Panc1 (cell line): ENCODE measurements around the gene PIAS1. TPM values are rescaled to one million over a fixed set of nuclear protein-coding genes. Genes with fewer than 3 reads are reported as not detected.
"Not testable (repeated sequence)": the region's sequence is repeated elsewhere in the genome, so short reads cannot be mapped to it uniquely, and the experiment has no call there.

Experiments
- ATAC-seq: fragments of 200-7000 bp; cut with Tn5 transposase; 2 replicates; pipeline ENCODE4 v1.9.1; 2020; ENCODE audit warnings: mild to moderate bottlenecking, moderate library complexity
- BruUV-seq: library from RNA; stranded (reverse); fragments of 400-500 nt; replicated peaks from 2 replicates; lab custom pipeline; 2021; lab: Mats Ljungman, UMichigan
- CTCF ChIA-PET: fragments of 300-600 bp; sonication (Branson Sonifier 250); formaldehyde crosslinking; loops from one replicate; lab custom pipeline; 2022; ENCODE audit warnings: antibody characterized with exemption; lab: Charles Lee
- POLR2A ChIA-PET: fragments of 300-600 bp; sonication (Branson Sonifier 250); formaldehyde crosslinking; loops from one replicate; lab custom pipeline; 2022; ENCODE audit warnings: antibody characterized with exemption; lab: Charles Lee
- DNase-seq: peaks from one replicate; pipeline ENCODE4 v3.0.0-alpha.2; 2010; ENCODE audit warnings: low read depth, low spot score
- H3K27ac ChIP-seq: 2 replicates; pipeline ENCODE4 v1.5.1; 2011; ENCODE audit warnings: mild to moderate bottlenecking, low read length, inconsistent platforms
- H3K27me3 ChIP-seq: fragments of 200-500 bp; sonication (Bioruptor generic); 2 replicates; pipeline ENCODE4 v1.6.0; 2014; ENCODE audit warnings: low read length, inconsistent platforms; ENCODE audit not compliant: control insufficient read depth, insufficient read depth
- H3K36me3 ChIP-seq: fragments of 200-500 bp; sonication (Bioruptor generic); 2 replicates; pipeline ENCODE4 v1.5.1; 2014; ENCODE audit warnings: inconsistent platforms, mild to moderate bottlenecking, low read length, moderate library complexity; ENCODE audit not compliant: control insufficient read depth, insufficient read depth
- H3K4me1 ChIP-seq: 2 replicates; pipeline ENCODE4 v1.5.1; 2011; ENCODE audit warnings: inconsistent platforms, mild to moderate bottlenecking, low read length, moderate library complexity; ENCODE audit not compliant: control insufficient read depth, insufficient read depth
- H3K4me3 ChIP-seq, 2 experiments: 2 replicates each; pipeline ENCODE4 v1.5.1; 2011 to 2012; ENCODE audit warnings: low read depth in 2 of 2, low read length in 2 of 2, mild to moderate bottlenecking in 2 of 2, inconsistent platforms in 1 of 2, moderate library complexity in 1 of 2
- H3K9me3 ChIP-seq: fragments of 200-500 bp; sonication (Bioruptor generic); 2 replicates; pipeline ENCODE4 v1.5.1; 2014; ENCODE audit warnings: low read depth, mild to moderate bottlenecking, inconsistent platforms, low read length, moderate library complexity; ENCODE audit not compliant: control insufficient read depth, insufficient read depth
- POLR2AphosphoS5 ChIP-seq: IDR thresholded peaks from 2 replicates; pipeline ENCODE4 v1.6.1; 2012; ENCODE audit warnings: mild to moderate bottlenecking, low read depth, low read length, moderate library complexity
- SIN3A ChIP-seq: IDR thresholded peaks from 2 replicates; pipeline ENCODE4 v1.6.1; 2012; ENCODE audit warnings: low read depth, mild to moderate bottlenecking, low read length, moderate library complexity, borderline replicate concordance; ENCODE audit not compliant: insufficient read depth
- in situ Hi-C: cut with HindIII; loops from 2 replicates; pipeline ENCODE4 v1.10.0; 2016; ENCODE audit warnings: low sequenced_read_pairs, low pct_unique_long_range_greater_than_20kb
- intact Hi-C: fragments of 100-400 bp; cut with micrococcal nuclease; formaldehyde crosslinking; loops from one replicate; pipeline ENCODE4 v1.10.0; 2022; ENCODE audit not compliant: unreplicated experiment
- total RNA-seq: library from RNA; stranded (reverse); gene quantifications from one replicate; pipeline ENCODE4 v1.2.1, GENCODE V29; 2021; ENCODE audit not compliant: unreplicated experiment
- TF ChIP-seq, protein P1 (sequence below): fragments of 450-650 bp; IDR thresholded peaks from 2 replicates; pipeline ENCODE4 v1.5.1; 2017; ENCODE audit warnings: mild to moderate bottlenecking
- TF ChIP-seq, protein P2 (sequence below), 2 experiments: IDR thresholded peaks; 2 replicates each; pipeline ENCODE4 v1.6.1; 2011 to 2012; ENCODE audit warnings: low read depth in 2 of 2, control low read depth in 1 of 2, low read length in 1 of 2, mild to moderate bottlenecking in 1 of 2, moderate library complexity in 1 of 2; ENCODE audit not compliant: insufficient read depth in 1 of 2

The PIAS1 gene
- total RNA-seq, 1 experiment from 2014 or later, result 44.5 TPM

DNA sequence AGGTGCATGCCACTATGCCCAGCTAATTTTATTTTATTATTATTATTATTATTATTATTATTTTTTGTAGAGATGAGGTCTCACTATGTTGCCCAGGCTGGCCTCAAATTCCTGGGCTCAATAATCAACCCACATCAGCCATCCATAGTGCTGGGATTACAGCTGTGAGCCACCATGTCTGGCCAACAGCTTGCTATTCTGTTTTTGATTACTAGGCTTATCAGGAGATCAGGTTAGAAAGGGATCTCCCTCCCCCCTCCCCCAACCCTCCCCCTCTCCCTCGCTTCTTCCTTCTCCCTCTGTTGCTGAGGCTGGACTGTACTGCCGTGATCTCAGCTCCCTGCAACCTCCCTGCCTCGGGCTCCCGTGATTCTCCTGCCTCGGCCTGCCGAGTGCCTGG, 166.9 kb downstream of the PIAS1 start:
- ChIA-PET CTCF (interaction anchor here (0.6 kb wide), 1 partner anchor 119 kb away, joined by 3 read pairs; no protein-coding TSS in a partner anchor), POLR2A (interaction anchor here (0.6 kb wide), 1 partner anchor 178 kb away, joined by 3 read pairs; no protein-coding TSS in a partner anchor)
- Histone ChIP-seq H3K27ac (no peak overlapping the region), H3K27me3 (no peaks in the 10 kb centered on the region), H3K4me1 (no peaks in the 10 kb centered on the region), H3K4me3 (no peak overlapping the region), H3K36me3 (no peaks in the 10 kb centered on the region), H3K9me3 (no peaks in the 10 kb centered on the region)
- TF ChIP-seq, protein P1, sequence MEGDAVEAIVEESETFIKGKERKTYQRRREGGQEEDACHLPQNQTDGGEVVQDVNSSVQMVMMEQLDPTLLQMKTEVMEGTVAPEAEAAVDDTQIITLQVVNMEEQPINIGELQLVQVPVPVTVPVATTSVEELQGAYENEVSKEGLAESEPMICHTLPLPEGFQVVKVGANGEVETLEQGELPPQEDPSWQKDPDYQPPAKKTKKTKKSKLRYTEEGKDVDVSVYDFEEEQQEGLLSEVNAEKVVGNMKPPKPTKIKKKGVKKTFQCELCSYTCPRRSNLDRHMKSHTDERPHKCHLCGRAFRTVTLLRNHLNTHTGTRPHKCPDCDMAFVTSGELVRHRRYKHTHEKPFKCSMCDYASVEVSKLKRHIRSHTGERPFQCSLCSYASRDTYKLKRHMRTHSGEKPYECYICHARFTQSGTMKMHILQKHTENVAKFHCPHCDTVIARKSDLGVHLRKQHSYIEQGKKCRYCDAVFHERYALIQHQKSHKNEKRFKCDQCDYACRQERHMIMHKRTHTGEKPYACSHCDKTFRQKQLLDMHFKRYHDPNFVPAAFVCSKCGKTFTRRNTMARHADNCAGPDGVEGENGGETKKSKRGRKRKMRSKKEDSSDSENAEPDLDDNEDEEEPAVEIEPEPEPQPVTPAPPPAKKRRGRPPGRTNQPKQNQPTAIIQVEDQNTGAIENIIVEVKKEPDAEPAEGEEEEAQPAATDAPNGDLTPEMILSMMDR, result no peak
- no peak for TF ChIP-seq SIN3A
- DNase-seq (no peak), ATAC-seq (no peak)
- no TSS peak for BruUV-seq
- intact Hi-C loops, result no loop called here
- in situ Hi-C loops, result no loop called here

DNA sequence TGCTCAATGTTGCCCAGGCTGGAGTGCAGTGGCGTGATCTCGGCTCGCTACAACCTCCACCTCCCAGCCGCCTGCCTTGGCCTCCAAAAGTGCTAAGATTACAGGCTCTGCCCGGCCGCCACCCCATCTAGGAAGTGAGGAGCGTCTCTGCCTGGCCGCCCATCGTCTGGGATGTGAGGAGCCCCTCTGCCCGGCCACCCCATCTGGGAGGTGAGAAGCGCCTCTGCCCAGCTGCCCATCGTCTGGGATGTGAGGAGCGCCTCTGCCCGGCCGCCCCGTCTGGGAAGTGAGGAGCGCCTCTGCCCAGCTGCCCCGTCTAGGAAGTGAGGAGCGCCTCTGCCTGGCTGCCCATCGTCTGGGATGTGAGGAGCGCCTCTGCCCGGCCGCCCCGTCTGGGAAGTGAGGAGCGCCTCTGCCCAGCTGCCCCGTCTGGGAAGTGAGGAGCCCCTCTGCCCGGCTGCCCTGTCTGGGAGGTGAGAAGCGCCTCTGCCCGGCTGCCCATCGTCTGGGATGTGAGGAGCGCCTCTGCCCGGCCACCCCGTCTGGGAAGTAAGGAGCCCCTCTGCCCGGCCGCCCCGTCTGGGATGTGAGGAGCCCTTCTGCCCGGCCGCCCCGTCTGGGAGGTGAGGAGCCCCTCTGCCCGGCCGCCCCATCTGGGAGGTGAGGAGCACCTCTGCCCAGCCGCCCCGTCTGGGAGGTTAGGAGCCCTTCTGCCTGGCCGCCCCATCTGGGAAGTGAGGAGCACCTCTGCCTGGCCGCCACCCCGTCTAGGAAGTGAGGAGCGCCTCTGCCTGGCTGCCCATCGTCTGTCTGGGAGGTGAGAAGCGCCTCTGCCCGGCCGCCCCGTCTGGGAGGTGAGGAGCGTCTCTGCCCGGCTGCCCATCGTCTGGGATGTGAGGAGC, 167.7 kb downstream of the PIAS1 start:
- intact Hi-C loops, H3K36me3 ChIP-seq, in situ Hi-C loops, H3K4me3 ChIP-seq, CTCF ChIA-PET, H3K27me3 ChIP-seq, H3K27ac ChIP-seq, BruUV-seq, DNase-seq, H3K9me3 ChIP-seq, ATAC-seq, H3K4me1 ChIP-seq, POLR2A ChIA-PET: not testable (repeated sequence)

DNA sequence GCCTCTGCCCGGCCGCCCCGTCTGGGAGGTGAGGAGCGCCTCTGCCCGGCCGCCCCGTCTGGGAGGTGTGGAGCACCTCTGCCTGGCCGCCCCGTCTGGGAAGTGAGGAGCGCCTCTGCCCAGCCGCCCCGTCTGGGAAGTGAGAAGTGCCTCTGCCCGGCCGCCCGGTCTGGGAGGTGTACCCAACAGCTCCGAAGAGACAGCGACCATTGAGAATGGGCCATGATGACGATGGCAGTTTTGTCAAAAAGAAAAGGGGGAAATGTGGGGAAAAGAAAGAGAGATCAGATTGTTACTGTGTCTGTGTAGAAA, 168.3 kb downstream of the PIAS1 start:
- H3K27me3 ChIP-seq, H3K36me3 ChIP-seq, H3K9me3 ChIP-seq, DNase-seq, in situ Hi-C loops, BruUV-seq, H3K4me1 ChIP-seq, H3K27ac ChIP-seq, intact Hi-C loops, H3K4me3 ChIP-seq, CTCF ChIA-PET, ATAC-seq: not testable (repeated sequence)
- POLR2A ChIA-PET, result interaction anchor here (0.6 kb wide), 1 partner anchor 173 kb away, joined by 5 read pairs; no protein-coding TSS in a partner anchor

DNA sequence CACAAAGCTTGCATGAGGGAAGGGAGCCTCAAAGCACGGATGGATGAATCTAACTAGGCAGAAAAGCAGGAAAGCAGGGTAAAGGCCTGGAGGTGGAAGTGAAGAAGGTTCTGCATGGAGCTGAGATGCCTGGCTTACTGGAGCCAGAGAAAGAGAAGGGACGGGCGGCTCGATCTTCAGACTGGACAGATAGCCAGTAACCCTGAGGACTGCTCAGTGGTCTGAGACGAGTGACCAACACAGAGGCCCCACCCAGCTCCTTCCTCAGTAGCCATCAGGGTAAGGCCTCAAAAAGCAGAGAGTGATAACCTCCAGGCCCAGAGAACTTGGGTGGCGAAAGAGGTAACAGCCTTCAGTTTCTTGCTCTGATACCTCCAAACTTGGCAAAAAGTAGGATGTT, 169.1 kb downstream of the PIAS1 start:
- TF ChIP-seq SIN3A, result no peak
- no peak for TF ChIP-seq POLR2AphosphoS5
- TF ChIP-seq, protein P1, result no peak
- TF ChIP-seq, protein P2, sequence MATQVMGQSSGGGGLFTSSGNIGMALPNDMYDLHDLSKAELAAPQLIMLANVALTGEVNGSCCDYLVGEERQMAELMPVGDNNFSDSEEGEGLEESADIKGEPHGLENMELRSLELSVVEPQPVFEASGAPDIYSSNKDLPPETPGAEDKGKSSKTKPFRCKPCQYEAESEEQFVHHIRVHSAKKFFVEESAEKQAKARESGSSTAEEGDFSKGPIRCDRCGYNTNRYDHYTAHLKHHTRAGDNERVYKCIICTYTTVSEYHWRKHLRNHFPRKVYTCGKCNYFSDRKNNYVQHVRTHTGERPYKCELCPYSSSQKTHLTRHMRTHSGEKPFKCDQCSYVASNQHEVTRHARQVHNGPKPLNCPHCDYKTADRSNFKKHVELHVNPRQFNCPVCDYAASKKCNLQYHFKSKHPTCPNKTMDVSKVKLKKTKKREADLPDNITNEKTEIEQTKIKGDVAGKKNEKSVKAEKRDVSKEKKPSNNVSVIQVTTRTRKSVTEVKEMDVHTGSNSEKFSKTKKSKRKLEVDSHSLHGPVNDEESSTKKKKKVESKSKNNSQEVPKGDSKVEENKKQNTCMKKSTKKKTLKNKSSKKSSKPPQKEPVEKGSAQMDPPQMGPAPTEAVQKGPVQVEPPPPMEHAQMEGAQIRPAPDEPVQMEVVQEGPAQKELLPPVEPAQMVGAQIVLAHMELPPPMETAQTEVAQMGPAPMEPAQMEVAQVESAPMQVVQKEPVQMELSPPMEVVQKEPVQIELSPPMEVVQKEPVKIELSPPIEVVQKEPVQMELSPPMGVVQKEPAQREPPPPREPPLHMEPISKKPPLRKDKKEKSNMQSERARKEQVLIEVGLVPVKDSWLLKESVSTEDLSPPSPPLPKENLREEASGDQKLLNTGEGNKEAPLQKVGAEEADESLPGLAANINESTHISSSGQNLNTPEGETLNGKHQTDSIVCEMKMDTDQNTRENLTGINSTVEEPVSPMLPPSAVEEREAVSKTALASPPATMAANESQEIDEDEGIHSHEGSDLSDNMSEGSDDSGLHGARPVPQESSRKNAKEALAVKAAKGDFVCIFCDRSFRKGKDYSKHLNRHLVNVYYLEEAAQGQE (IDR thresholded peaks at IDR 0.05; ENCODE audit: insufficient read depth in 1 of 2, low read depth in 2 of 2, low read length in 1 of 2), result no peak
- in situ Hi-C loops (no loop called here), intact Hi-C loops (no loop called here)
- CTCF ChIA-PET, result no interaction called here
- Histone ChIP-seq H3K9me3 (no peaks in the 10 kb centered on the region), H3K36me3 (no peaks in the 10 kb centered on the region), H3K4me3 (no peak overlapping the region), H3K4me1 (peaks cover 9% of the 10 kb centered on the region; the same call in 1 of the 2 replicates), H3K27me3 (no peaks in the 10 kb centered on the region), H3K27ac (no peak overlapping the region)
- ATAC-seq, result no peak
- DNase-seq, result no peak
- POLR2A ChIA-PET, result no interaction called here
- no TSS peak for BruUV-seq
